ENCODE results near the gene TOR1AIP2. TPM values are rescaled to one million over a fixed set of nuclear protein-coding genes. Genes with fewer than 3 reads are reported as not detected.
A peak's percentile ranks its signal among the peaks of the same experiment; 100 is the strongest.
"Not testable (repeated sequence)": the region's sequence is repeated elsewhere in the genome, so short reads cannot be mapped to it uniquely, and the experiment has no call there.

TOR1AIP2 gene
- total RNA-seq, 1 experiment from 2014 or later = 79.9 TPM

GRCh38 chr1:179807691-179808485 is 69.7 kb downstream of the TOR1AIP2 start:
- DNase-seq (ENCODE audit: low read depth) = peak; percentile 68

GRCh38 chr1:179807291-179807690 is 70.3 kb downstream of the TOR1AIP2 start:
- no peak for DNase-seq (ENCODE audit: low read depth)

GRCh38 chr1:179806333-179806732 is 71.3 kb downstream of the TOR1AIP2 start:
- DNase-seq (ENCODE audit: low read depth) = no peak

DNA sequence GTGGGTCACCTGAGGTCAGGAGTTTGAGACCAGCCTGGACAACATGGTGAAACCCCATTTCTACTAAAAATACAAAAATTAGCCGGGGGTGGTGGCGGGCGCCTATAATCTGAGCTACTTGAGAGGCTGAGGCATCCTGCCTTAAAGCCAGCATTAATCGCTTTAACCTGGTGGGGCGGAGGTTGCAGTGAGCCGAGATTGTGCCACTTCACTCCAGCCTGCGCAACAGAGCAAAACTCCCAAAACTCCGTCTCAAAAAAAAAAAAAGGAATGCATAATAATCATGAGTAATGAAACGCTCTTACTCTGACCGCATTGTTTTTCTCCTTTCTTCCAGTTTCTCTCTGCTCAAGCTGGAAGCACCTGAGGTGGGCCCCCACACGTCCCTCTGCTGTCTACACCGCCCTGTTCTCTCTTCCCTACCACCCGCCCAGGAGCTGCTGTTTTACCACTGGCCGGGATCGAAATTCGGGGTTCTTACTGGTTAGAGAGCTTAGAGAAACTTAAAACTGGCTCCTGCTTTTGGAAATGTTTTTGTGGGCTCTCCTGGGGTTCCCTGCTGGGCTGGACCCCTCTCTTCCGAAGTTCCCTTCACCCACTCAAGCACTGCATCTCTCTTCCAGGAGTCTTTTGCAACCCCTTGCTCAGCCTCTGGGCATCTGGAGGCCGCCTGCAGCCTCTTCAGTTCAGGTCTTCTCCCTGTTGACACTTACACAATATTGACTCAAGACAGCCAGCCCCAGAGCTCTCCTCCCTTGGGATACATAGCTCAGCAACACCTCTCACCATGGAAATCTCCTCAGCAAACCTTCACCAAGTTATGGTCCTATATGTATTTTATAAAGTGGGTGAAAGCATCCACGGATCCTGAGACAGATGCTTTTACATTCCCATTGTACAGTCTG is 72.1 kb downstream of the TOR1AIP2 start:
- DNase-seq (ENCODE audit: low read depth) = no peak

- not testable (repeated sequence) for DNase-seq (ENCODE audit: low read depth)
Measured at GRCh38 chr1:179804417-179804816, 73.2 kb downstream of the TOR1AIP2 start.

GRCh38 chr1:179803918-179804317 is 73.7 kb downstream of the TOR1AIP2 start:
- DNase-seq (ENCODE audit: low read depth) = no peak

GRCh38 chr1:179803104-179803503 is 74.5 kb downstream of the TOR1AIP2 start:
- no peak for DNase-seq (ENCODE audit: low read depth)

GRCh38 chr1:179800481-179800880 is 77.1 kb downstream of the TOR1AIP2 start:
- no peak for DNase-seq (ENCODE audit: low read depth)

GRCh38 chr1:179798864-179799516 is 78.6 kb downstream of the TOR1AIP2 start:
- no peak for DNase-seq (ENCODE audit: low read depth)

DNA sequence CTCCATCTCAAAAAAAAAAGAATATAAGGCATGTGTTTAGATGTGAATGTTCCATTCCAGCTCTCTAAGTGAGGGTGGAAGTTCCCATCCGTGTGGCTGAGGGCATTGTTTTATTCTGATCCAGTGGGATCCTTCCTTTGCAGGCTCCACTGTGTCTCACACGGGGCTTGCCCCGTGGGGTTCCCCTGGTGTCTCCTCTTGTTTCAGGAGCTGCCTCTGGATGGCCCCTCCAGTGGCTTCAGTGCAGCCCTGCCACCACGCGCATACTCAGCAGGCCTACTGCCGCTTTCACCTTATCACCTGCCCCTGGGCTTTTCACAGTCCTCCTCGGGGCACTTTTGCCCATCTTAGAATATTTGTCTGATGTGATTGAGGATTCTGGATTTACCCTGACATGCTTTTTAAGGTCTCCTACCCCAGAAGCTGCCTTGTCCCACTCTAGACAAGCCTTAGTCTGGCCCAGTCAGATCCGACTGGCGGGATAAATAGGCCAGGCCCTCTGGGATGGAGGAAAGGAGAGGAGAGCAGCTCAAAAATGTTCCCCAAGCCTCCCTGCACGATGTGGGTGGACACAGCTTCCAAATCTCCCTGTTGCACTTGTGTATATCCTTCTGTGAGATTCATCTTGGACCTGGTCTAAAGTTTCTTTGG is 79.3 kb downstream of the TOR1AIP2 start:
- no peak for DNase-seq (ENCODE audit: low read depth)

- DNase-seq (ENCODE audit: low read depth) = peak; percentile 75
Measured at GRCh38 chr1:179794669-179795068, 82.9 kb downstream of the TOR1AIP2 start.

GRCh38 chr1:179794146-179794545 is 83.5 kb downstream of the TOR1AIP2 start:
- DNase-seq (ENCODE audit: low read depth) = no peak

DNA sequence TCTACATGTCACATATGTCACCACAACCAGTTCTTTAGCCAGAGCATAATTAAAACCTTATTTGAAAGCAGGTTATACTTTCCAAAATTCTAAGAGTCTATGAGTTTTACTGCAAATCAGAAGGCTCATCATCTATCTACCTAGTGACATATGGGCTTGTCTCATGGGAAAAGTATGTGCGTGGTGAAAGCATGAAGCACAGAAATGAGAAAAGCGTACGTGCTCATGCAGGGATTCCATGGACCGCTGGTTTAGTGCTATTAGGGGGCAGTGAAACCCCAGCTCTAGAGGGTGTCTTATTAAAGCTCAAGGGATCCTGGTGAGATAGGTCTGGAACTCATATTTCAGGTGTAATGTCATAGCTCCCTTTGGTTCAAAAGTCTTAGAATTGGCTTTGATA is 84.3 kb downstream of the TOR1AIP2 start:
- DNase-seq (ENCODE audit: low read depth) = no peak

Other genes with a start within 250 kb of the TOR1AIP2 start
- 0.06 TPM in 1 of 2 replicates, not detected in the other for gene FAM163A, start 134.5 kb downstream of the TOR1AIP2 start, total RNA-seq (2014; rRNA removed; shearing (Covaris generic))
- 45.3 and 48.7 TPM in 2 replicates for gene TOR1AIP1, start 4.5 kb upstream of the TOR1AIP2 start, total RNA-seq (2014; rRNA removed; shearing (Covaris generic))
- gene CEP350, start 77.0 kb upstream of the TOR1AIP2 start, total RNA-seq (2014; rRNA removed; shearing (Covaris generic)) = 28.7 and 40.6 TPM in 2 replicates